ENCODE measurements around the gene MSLN.

Gene MSLN

GRCh38 chr16:787978-788398 lies 27.5 kb downstream of the MSLN start, which contains the start of gene RPUSD1:
TSS of gene RPUSD1 (minus strand) at chr16:788381. CDS start at chr16:787737, 644 bp downstream.
- peak within 1 kb of the TSS; percentile 93 for H3K4me3 ChIP-seq (ENCODE audit: low read depth, low read length)
- TF ChIP-seq CTCF (IDR thresholded peaks at IDR 0.05; ENCODE audit: low read depth, low read length): no peak

GRCh38 chr16:788399-789126 lies 28.0 kb downstream of the MSLN start, which contains the start of gene CHTF18:
TSS of gene CHTF18 (plus strand) at chr16:788620. CDS start at chr16:788685, 65 bp downstream.
- TF ChIP-seq CTCF (IDR thresholded peaks at IDR 0.05; ENCODE audit: low read depth, low read length): no peak

GRCh38 chr16:789191-789850 lies 28.8 kb downstream of the MSLN start:
- TF ChIP-seq CTCF (IDR thresholded peaks at IDR 0.05; ENCODE audit: low read depth, low read length): no peak
- H3K4me3 ChIP-seq (ENCODE audit: low read depth, low read length): peak overlapping the region; percentile 66

More at GRCh38 chr16:788399-789126, 28.0 kb downstream of the MSLN start, which contains the start of gene CHTF18:
- H3K4me3 ChIP-seq (ENCODE audit: low read depth, low read length): peak within 1 kb of the TSS; percentile 93

- TF ChIP-seq CTCF (IDR thresholded peaks at IDR 0.05; ENCODE audit: low read depth, low read length): no peak
- H3K4me3 ChIP-seq (ENCODE audit: low read depth, low read length): no peak overlapping the region
These were observed 29.6 kb downstream of the MSLN start for GRCh38 chr16:790086-790485.

GRCh38 chr16:791131-791530 lies 30.6 kb downstream of the MSLN start:
- no peak for TF ChIP-seq CTCF (IDR thresholded peaks at IDR 0.05; ENCODE audit: low read depth, low read length)
- no peak overlapping the region for H3K4me3 ChIP-seq (ENCODE audit: low read depth, low read length)

GRCh38 chr16:792221-792995 lies 31.9 kb downstream of the MSLN start:
- no peak for TF ChIP-seq CTCF (IDR thresholded peaks at IDR 0.05; ENCODE audit: low read depth, low read length)

More at GRCh38 chr16:792221-792995, 31.9 kb downstream of the MSLN start:
- no peak overlapping the region for H3K4me3 ChIP-seq (ENCODE audit: low read depth, low read length)

Measured in WI38 (cell line).